Calu3 (cell line): ENCODE measurements around the gene PGLYRP3. TPM values are rescaled to one million over a fixed set of nuclear protein-coding genes. Genes with fewer than 3 reads are reported as not detected.

Experiments used
- BruUV-seq: library from RNA; stranded (reverse); fragments of 400-500 nt; replicated peaks from 2 replicates; lab custom pipeline; 2021; lab: Mats Ljungman, UMichigan
- CTCF ChIA-PET: fragments of 300-600 bp; sonication (Branson Sonifier 250); formaldehyde crosslinking; loops from one replicate; lab custom pipeline; 2022; ENCODE audit warnings: antibody characterized with exemption; lab: Charles Lee
- DNase-seq: peaks from one replicate; pipeline ENCODE4 v3.0.0; 2022
- H3K27ac Mint-ChIP-seq: one replicate; pipeline ENCODE4 v1.8.0; 2022; ENCODE audit warnings: mixed read lengths; ENCODE audit not compliant: unreplicated experiment
- H3K27me3 Mint-ChIP-seq: one replicate; pipeline ENCODE4 v1.8.0; 2022; ENCODE audit warnings: mixed read lengths; ENCODE audit not compliant: unreplicated experiment
- H3K36me3 Mint-ChIP-seq: one replicate; pipeline ENCODE4 v1.8.0; 2022; ENCODE audit warnings: mild to moderate bottlenecking, moderate library complexity, mixed read lengths; ENCODE audit not compliant: insufficient read depth, unreplicated experiment
- H3K4me1 Mint-ChIP-seq: one replicate; pipeline ENCODE4 v1.8.0; 2022; ENCODE audit warnings: mild to moderate bottlenecking, low read depth, mixed read lengths; ENCODE audit not compliant: unreplicated experiment
- H3K4me3 Mint-ChIP-seq: one replicate; pipeline ENCODE4 v1.8.0; 2022; ENCODE audit warnings: mild to moderate bottlenecking, low read depth, moderate library complexity, mixed read lengths; ENCODE audit not compliant: unreplicated experiment
- H3K9me3 Mint-ChIP-seq: one replicate; pipeline ENCODE4 v1.8.0; 2022; ENCODE audit warnings: low read depth, mixed read lengths; ENCODE audit not compliant: unreplicated experiment
- CTCF ChIP-seq: fragments of 200-600 bp; IDR thresholded peaks from one replicate; pipeline ENCODE4 v1.8.0; 2022; ENCODE audit warnings: antibody characterized with exemption; ENCODE audit not compliant: unreplicated experiment
- intact Hi-C: fragments of 100-400 bp; cut with micrococcal nuclease; formaldehyde crosslinking; loops from one replicate; pipeline ENCODE4 v1.10.0; 2022; ENCODE audit not compliant: unreplicated experiment
- total RNA-seq: library from RNA; stranded (reverse); gene quantifications from 2 replicates; pipeline ENCODE4 v1.2.3, GENCODE V29; 2022

Gene PGLYRP3
- total RNA-seq, 1 experiment from 2014 or later: not detected

GRCh38 chr1:153360592-153361479 lies 48.1 kb upstream of the PGLYRP3 start:
- Mint-ChIP-seq H3K27ac (no peak overlapping the region), H3K9me3 (no peaks in the 10 kb centered on the region), H3K27me3 (peaks cover 63% of the 10 kb centered on the region), H3K4me1 (peaks cover 38% of the 10 kb centered on the region), H3K36me3 (no peaks in the 10 kb centered on the region), H3K4me3 (no peak overlapping the region)
- no peak for TF ChIP-seq CTCF
- CTCF ChIA-PET: no interaction called here
- intact Hi-C loops: no loop called here
- no peak for DNase-seq
- no TSS peak for BruUV-seq

- Mint-ChIP-seq H3K27me3 (peaks cover 62% of the 10 kb centered on the region), H3K4me1 (peaks cover 35% of the 10 kb centered on the region), H3K36me3 (no peaks in the 10 kb centered on the region), H3K4me3 (no peak overlapping the region), H3K27ac (no peak overlapping the region), H3K9me3 (no peaks in the 10 kb centered on the region)
- intact Hi-C loops: no loop called here
- no peak for TF ChIP-seq CTCF
- CTCF ChIA-PET: no interaction called here
- DNase-seq: no peak
- BruUV-seq: no TSS peak
These were observed 47.4 kb upstream of the PGLYRP3 start for GRCh38 chr1:153360190-153360589.

- BruUV-seq: no TSS peak
- TF ChIP-seq CTCF: no peak
- Mint-ChIP-seq H3K27ac (no peak overlapping the region), H3K9me3 (no peaks in the 10 kb centered on the region), H3K4me1 (peaks cover 26% of the 10 kb centered on the region), H3K36me3 (no peaks in the 10 kb centered on the region), H3K4me3 (no peak overlapping the region), H3K27me3 (peaks cover 62% of the 10 kb centered on the region)
- CTCF ChIA-PET: interaction anchor here (0.7 kb wide), 1 partner anchor 432 kb away, joined by 3 read pairs; no protein-coding TSS in a partner anchor
- DNase-seq: no peak
- intact Hi-C loops: loop anchor here (10.0 kb wide), 1 partner anchor 626 kb away; the partner anchor contains the start of gene RAB13
These were observed 46.5 kb upstream of the PGLYRP3 start for GRCh38 chr1:153359241-153359640.

- DNase-seq: no peak
- Mint-ChIP-seq H3K27me3 (peaks cover 58% of the 10 kb centered on the region), H3K36me3 (no peaks in the 10 kb centered on the region), H3K27ac (no peak overlapping the region), H3K9me3 (no peaks in the 10 kb centered on the region), H3K4me1 (peaks cover 26% of the 10 kb centered on the region), H3K4me3 (no peak overlapping the region)
- CTCF ChIA-PET: interaction anchor here (1.8 kb wide), 1 partner anchor 137 kb away, joined by 7 read pairs; no protein-coding TSS in a partner anchor
- intact Hi-C loops: loop anchor here (10.0 kb wide), 1 partner anchor 626 kb away; the partner anchor contains the start of gene RAB13
- no TSS peak for BruUV-seq
- TF ChIP-seq CTCF: no peak
These were observed 45.9 kb upstream of the PGLYRP3 start for GRCh38 chr1:153358691-153358975.
